GM12873 (cell line): ENCODE data around the gene TMEM263.

ENCODE experiments used
- TF ChIP-seq, protein P1 (sequence below): IDR thresholded peaks from 2 replicates; pipeline ENCODE4 v1.5.1; 2012; ENCODE audit warnings: low read depth, mild to moderate bottlenecking, moderate library complexity, low read length, control low read depth; ENCODE audit not compliant: insufficient read depth; ENCODE audit errors: missing control alignments

TMEM263 gene

DNA sequence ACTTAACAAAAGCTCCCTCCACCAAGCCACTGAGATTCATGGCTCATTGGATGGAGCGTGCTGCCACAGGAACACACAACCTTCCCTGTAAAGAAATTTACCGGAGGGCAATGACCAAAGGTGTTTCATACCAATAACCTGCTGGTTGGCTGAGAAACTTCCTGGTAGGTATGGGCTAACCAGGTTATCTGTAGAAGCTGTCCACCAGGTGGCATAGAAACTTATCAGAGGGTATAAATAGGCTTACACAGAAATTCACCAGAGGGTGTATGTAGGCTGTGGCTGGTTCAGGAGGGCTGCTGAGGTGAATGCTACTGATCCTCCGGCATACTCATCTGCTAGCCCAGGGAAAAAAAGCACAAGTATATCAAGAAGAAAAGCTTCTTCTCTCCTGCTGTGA is 58.3 kb downstream of the TMEM263 start:
- TF ChIP-seq, protein P1, sequence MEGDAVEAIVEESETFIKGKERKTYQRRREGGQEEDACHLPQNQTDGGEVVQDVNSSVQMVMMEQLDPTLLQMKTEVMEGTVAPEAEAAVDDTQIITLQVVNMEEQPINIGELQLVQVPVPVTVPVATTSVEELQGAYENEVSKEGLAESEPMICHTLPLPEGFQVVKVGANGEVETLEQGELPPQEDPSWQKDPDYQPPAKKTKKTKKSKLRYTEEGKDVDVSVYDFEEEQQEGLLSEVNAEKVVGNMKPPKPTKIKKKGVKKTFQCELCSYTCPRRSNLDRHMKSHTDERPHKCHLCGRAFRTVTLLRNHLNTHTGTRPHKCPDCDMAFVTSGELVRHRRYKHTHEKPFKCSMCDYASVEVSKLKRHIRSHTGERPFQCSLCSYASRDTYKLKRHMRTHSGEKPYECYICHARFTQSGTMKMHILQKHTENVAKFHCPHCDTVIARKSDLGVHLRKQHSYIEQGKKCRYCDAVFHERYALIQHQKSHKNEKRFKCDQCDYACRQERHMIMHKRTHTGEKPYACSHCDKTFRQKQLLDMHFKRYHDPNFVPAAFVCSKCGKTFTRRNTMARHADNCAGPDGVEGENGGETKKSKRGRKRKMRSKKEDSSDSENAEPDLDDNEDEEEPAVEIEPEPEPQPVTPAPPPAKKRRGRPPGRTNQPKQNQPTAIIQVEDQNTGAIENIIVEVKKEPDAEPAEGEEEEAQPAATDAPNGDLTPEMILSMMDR: no peak

DNA sequence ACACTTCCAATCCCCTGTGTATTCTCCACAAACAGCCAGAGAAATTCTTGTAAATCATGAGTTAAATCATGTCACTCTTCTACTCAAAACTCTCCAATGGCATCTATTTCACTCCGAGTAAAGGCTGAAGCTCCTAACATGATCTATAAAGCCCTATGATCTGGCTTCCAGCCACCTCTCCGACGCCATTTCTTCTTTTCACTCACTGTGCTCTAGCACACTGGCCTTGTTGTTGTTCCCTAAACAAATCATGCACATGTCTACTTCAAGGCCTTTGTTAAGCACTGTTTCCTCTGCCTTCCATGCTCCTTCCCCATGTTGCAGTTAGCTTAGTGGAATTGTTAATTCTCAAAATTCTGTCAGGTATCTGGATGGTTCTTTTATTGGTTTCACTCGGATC is 61.3 kb downstream of the TMEM263 start:
- TF ChIP-seq, protein P1: no peak

DNA sequence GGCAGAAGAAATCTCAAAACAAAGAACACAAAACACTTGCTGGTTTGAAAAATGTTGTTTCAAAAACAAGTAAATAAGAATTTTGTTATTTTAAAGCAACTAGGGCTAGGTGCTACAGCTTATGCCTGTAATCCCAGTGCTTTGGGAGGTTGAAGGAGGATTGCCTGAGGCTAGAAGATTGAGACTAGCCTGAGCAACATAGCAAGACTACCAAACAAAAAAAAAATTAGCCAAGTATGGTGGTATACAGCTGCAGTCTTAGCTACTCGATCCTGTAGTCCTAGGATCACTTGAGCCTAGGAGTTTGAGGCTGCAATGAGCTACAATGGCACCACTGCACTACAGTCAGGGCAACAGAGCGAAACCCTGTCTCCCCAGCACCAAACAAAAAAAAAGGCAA is 63.8 kb downstream of the TMEM263 start:
- TF ChIP-seq, protein P1: no peak
